K562 (cell line): ENCODE measurements around the gene IL1RAPL2. TPM values are rescaled to one million over a fixed set of nuclear protein-coding genes. Genes with fewer than 3 reads are reported as not detected.

Source experiments
- ATAC-seq: fragments of 200-7000 bp; cut with Tn5 transposase; 3 replicates; pipeline ENCODE4 v1.9.1; 2020; ENCODE audit warnings: moderate library complexity
- BruUV-seq: library from RNA; stranded (reverse); fragments of 400-500 nt; replicated peaks from 2 replicates; lab custom pipeline; 2021; lab: Mats Ljungman, UMichigan
- CTCF ChIA-PET: fragments of 300-600 bp; formaldehyde crosslinking; extraction: SDS; loops from one replicate; lab custom pipeline; 2021; ENCODE audit warnings: low intra/inter-chr PET ratio; lab: Yijun Ruan, JAX
- POLR2A ChIA-PET: fragments of 300-600, 350-650 bp; sonication (Branson Sonifier 250); formaldehyde crosslinking; extraction: SDS; loops from one replicate; lab custom pipeline; 2021; ENCODE audit warnings: antibody characterized with exemption, inconsistent platforms; lab: Yijun Ruan, JAX
- DNase-seq, 4 experiments: peaks; one replicate each; pipeline versions ENCODE4 v3.0.0 to v3.0.0-alpha.2; 2011 to 2018; ENCODE audit warnings: low spot score in 3 of 4, mixed read lengths in 3 of 4; ENCODE audit errors: extremely low read depth in 1 of 4
- FAIRE-seq: peaks from 2 replicates; lab custom pipeline; 2011; peaks lifted over from hg19 to GRCh38; lab: Jason Lieb, UNC
- H2AFZ ChIP-seq: 2 replicates; pipeline ENCODE4 v1.6.0; 2011; ENCODE audit warnings: low read depth, low read length, control low read depth, inconsistent platforms
- H3K27ac ChIP-seq: fragments of 200-600 bp; 3 replicates; pipeline ENCODE4 v1.8.0; 2011; ENCODE audit warnings: low read depth, mild to moderate bottlenecking, control low read depth, inconsistent platforms, low read length, moderate library complexity, mixed read lengths; ENCODE audit errors: extremely low read depth
- H3K27me3 ChIP-seq, 2 experiments: fragments of 300-600 bp in 1 of 2; 2 replicates in 1 of 2; 3 replicates in 1 of 2; pipeline versions ENCODE4 v1.6.0 to v1.8.0; 2011; ENCODE audit warnings: inconsistent platforms in 2 of 2, low read length in 2 of 2, mild to moderate bottlenecking in 1 of 2, mixed read lengths in 1 of 2, moderate library complexity in 1 of 2; ENCODE audit not compliant: control insufficient read depth in 2 of 2, insufficient read depth in 2 of 2
- H3K36me3 ChIP-seq: fragments of 300-600 bp; 3 replicates; pipeline ENCODE4 v1.8.0; 2011; ENCODE audit warnings: mild to moderate bottlenecking, low read length, inconsistent platforms; ENCODE audit not compliant: control insufficient read depth, insufficient read depth
- H3K4me1 ChIP-seq, 2 experiments: fragments of 200-600 bp in 1 of 2; replicated peaks in 1 of 2; 2 replicates in 1 of 2; 3 replicates in 1 of 2; pipeline versions ENCODE4 v1.5.1 to v1.8.0; 2011; ENCODE audit warnings: inconsistent platforms in 2 of 2, low read length in 2 of 2, mild to moderate bottlenecking in 1 of 2, mixed read lengths in 1 of 2, moderate library complexity in 1 of 2; ENCODE audit not compliant: control insufficient read depth in 2 of 2, insufficient read depth in 2 of 2
- H3K4me2 ChIP-seq: 2 replicates; pipeline ENCODE4 v1.6.1; 2011; ENCODE audit warnings: low read length, control low read depth, inconsistent platforms, mixed read lengths; ENCODE audit not compliant: insufficient read depth
- H3K4me3 ChIP-seq: fragments of 200-600 bp; sonication (generic), shearing (Covaris generic); 2 replicates; pipeline ENCODE4 v1.5.1; 2016; ENCODE audit warnings: control low read depth, inconsistent platforms
- H3K79me2 ChIP-seq: fragments of 200-600 bp; 3 replicates; pipeline ENCODE4 v1.8.0; 2011; ENCODE audit warnings: low read length, inconsistent platforms; ENCODE audit not compliant: control insufficient read depth, insufficient read depth
- H3K9ac ChIP-seq, 2 experiments: 2 replicates each; pipeline versions ENCODE4 v1.6.0 to v1.6.1; 2011; ENCODE audit warnings: low read depth in 2 of 2, low read length in 2 of 2, control low read depth in 1 of 2, inconsistent platforms in 1 of 2, mild to moderate bottlenecking in 1 of 2, mixed read lengths in 1 of 2; ENCODE audit not compliant: insufficient read depth in 1 of 2
- H3K9me1 ChIP-seq: one replicate; pipeline ENCODE4 v1.6.0; 2011; ENCODE audit warnings: inconsistent platforms, mild to moderate bottlenecking, low read length, moderate library complexity; ENCODE audit not compliant: control insufficient read depth, insufficient read depth
- H3K9me3 ChIP-seq: replicated peaks from 2 replicates; pipeline ENCODE4 v1.5.1; 2011; ENCODE audit warnings: low read depth, low read length, inconsistent platforms; ENCODE audit not compliant: control insufficient read depth, insufficient read depth
- H4K20me1 ChIP-seq: replicated peaks from 2 replicates; pipeline ENCODE4 v1.6.1; 2011; ENCODE audit warnings: low read length, inconsistent platforms, mixed read lengths; ENCODE audit not compliant: control insufficient read depth, insufficient read depth
- CBX2 ChIP-seq: fragments of 200-600 bp; sonication (generic); IDR thresholded peaks from one replicate; pipeline ENCODE4 v1.6.1; 2012; ENCODE audit warnings: mild to moderate bottlenecking, low read length, inconsistent platforms; ENCODE audit not compliant: insufficient read depth, poor library complexity, severe bottlenecking
- FOXM1 ChIP-seq, 2 experiments: fragments of 450-650 bp in 1 of 2; sonication (generic) in 1 of 2; formaldehyde crosslinking in 1 of 2; IDR thresholded peaks; 2 replicates each; pipeline versions ENCODE4 v1.6.1 to v1.9.0; 2017 to 2022; ENCODE audit warnings: low read depth in 2 of 2, mild to moderate bottlenecking in 2 of 2, missing genetic modification reagents in 1 of 2, moderate library complexity in 1 of 2
- KDM5B ChIP-seq: fragments of 200-600 bp; sonication (generic); IDR thresholded peaks from 2 replicates; pipeline ENCODE4 v1.6.1; 2012; ENCODE audit warnings: low read depth, mild to moderate bottlenecking, moderate library complexity, low read length, control low read depth, inconsistent platforms; ENCODE audit not compliant: insufficient replicate concordance
- MYBL2 ChIP-seq, 2 experiments: fragments of 450-650 bp in 1 of 2; sonication (generic) in 1 of 2; formaldehyde crosslinking in 1 of 2; IDR thresholded peaks; 2 replicates each; pipeline versions ENCODE4 v1.6.1 to v1.8.1; 2017 to 2022; ENCODE audit warnings: borderline replicate concordance in 1 of 2, inconsistent platforms in 1 of 2, low read depth in 1 of 2, mild to moderate bottlenecking in 1 of 2, missing genetic modification reagents in 1 of 2, moderate library complexity in 1 of 2
- NCOR1 ChIP-seq: fragments of 450-650 bp; IDR thresholded peaks from 2 replicates; pipeline ENCODE4 v1.6.1; 2016; ENCODE audit warnings: mild to moderate bottlenecking, moderate library complexity
- NEUROD1 ChIP-seq: fragments of 150-350 bp; IDR thresholded peaks from 2 replicates; pipeline ENCODE4 v1.6.1; 2014; ENCODE audit warnings: borderline replicate concordance, low read length, low read depth; ENCODE audit not compliant: partially characterized antibody
- RFX1 ChIP-seq: fragments of 450-650 bp; IDR thresholded peaks from 2 replicates; pipeline ENCODE4 v1.6.1; 2016; ENCODE audit warnings: mild to moderate bottlenecking, moderate library complexity
- SAFB ChIP-seq: fragments of 200-400 bp; formaldehyde crosslinking; IDR thresholded peaks from 2 replicates; pipeline ENCODE4 v1.6.1; 2017; ENCODE audit warnings: low read depth, low read length, borderline replicate concordance
- SPI1 ChIP-seq: IDR thresholded peaks from 2 replicates; pipeline ENCODE4 v1.6.1; 2011; ENCODE audit warnings: low read depth, low read length, control low read depth, borderline replicate concordance
- SRSF3 ChIP-seq: fragments of 200-400 bp; formaldehyde crosslinking; IDR thresholded peaks from 2 replicates; pipeline ENCODE4 v1.6.1; 2016; ENCODE audit warnings: mild to moderate bottlenecking, low read length, moderate library complexity; ENCODE audit not compliant: insufficient read depth
- ZNF232 ChIP-seq: sonication (generic); formaldehyde crosslinking; IDR thresholded peaks from 2 replicates; pipeline ENCODE4 v1.8.0; 2022; ENCODE audit warnings: mild to moderate bottlenecking, missing genetic modification reagents
- ZNF717 ChIP-seq: fragments of 250-450 bp; sonication (Bioruptor Pico); IDR thresholded peaks from 2 replicates; pipeline ENCODE4 v1.5.0; 2021
- WGBS: fragments of 100-300 bp; shearing (Covaris generic); methylation state at CpG from one replicate; pipeline ENCODE4 v1.1.6; 2016; ENCODE audit warnings: low coverage, mixed read lengths; ENCODE audit not compliant: insufficient coverage; ENCODE audit errors: missing lambda C conversion rate; 5-methylcytosine and 5-hydroxymethylcytosine counted together
- in situ Hi-C: fragments of 300-500 bp; cut with MboI; formaldehyde crosslinking; loops from 4 replicates; pipeline ENCODE4 v1.15.0; 2018; ENCODE audit warnings: inconsistent platforms, mixed read lengths
- intact Hi-C: fragments of 100-400 bp; cut with micrococcal nuclease; formaldehyde crosslinking; loops from 2 replicates; pipeline ENCODE4 v1.14.2; 2022
- polyA plus RNA-seq, 8 experiments: library from polyadenylated mRNA; depleted of rRNA in 4 of 8; stranded (reverse) in 5 of 8; unstranded in 3 of 8; fragments of >200 nt; fragmentation: Nextera tagmentation in 2 of 8; fragmentation: Illumina TruSeq in 1 of 8; extraction: Ambion mirVana in 2 of 8; extraction: Trizol in 1 of 8; gene quantifications; 2 replicates each; pipeline versions ENCODE4 v1.2.1 to v1.2.3, GENCODE V29; 2011 to 2014; ENCODE audit warnings: inconsistent platforms in 1 of 8, missing spikeins in 1 of 8
- total RNA-seq, 7 experiments: library from RNA; depleted of rRNA in 6 of 7; stranded (reverse); fragments of >200 nt in 6 of 7; fragmentation: Illumina TruSeq in 2 of 7; extraction: Trizol in 2 of 7; gene quantifications; 2 replicates each; pipeline versions ENCODE4 v1.2.1 to v1.2.3, GENCODE V29; 2011 to 2021; ENCODE audit warnings: low replicate concordance in 1 of 7
- TF ChIP-seq, protein P1 (sequence below): fragments of 250-450 bp; sonication (Bioruptor Pico); IDR thresholded peaks from 2 replicates; pipeline ENCODE4 v1.4.0; 2020
- TF ChIP-seq, protein P2 (sequence below): fragments of 450-650 bp; conservative IDR thresholded peaks from 2 replicates; pipeline ENCODE4 v1.6.1; 2016; ENCODE audit warnings: missing genetic modification characterization, low read depth, mild to moderate bottlenecking, control low read depth, missing compliant biosample characterization
- TF ChIP-seq, protein P3 (sequence below): fragments of 250-450 bp; sonication (Bioruptor Pico); IDR thresholded peaks from 2 replicates; pipeline ENCODE4 v1.5.0; 2021; ENCODE audit warnings: mild to moderate bottlenecking, borderline replicate concordance
- TF ChIP-seq, protein P4 (sequence below): sonication (generic); formaldehyde crosslinking; IDR thresholded peaks from 2 replicates; pipeline ENCODE4 v1.8.1; 2022; ENCODE audit warnings: missing genetic modification reagents

Gene IL1RAPL2
- total and polyA plus RNA-seq, 9 of the 15 experiments (the other 6 are each of a cell fraction or from before 2014, with no cell fraction given) = not detected

DNA sequence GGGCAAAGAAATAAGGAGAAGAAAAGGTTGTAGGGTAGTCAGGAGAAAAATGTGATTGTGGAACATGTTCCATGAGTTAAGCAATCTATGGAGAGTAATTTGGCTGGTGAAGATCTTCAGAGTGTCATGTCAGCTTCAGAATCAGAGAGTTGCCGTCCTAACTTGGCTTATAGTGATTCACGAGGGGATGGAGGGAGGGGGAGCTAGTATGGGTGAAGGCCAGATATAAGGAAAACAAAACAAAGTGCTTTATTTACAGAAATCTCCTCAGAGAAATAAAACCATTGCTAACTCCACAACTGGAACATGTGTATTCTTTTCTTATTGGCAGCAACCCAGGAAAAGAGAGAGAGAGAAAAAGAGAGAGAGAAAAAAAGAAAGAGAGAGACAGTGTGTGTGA lies 999.9 kb downstream of the IL1RAPL2 start:
- H3K4me3 ChIP-seq = no peak overlapping the region
- no peak overlapping the region for H3K4me2 ChIP-seq
- POLR2A ChIA-PET = no interaction called here
- H3K36me3 ChIP-seq = no peaks in the 10 kb centered on the region
- H3K9me3 ChIP-seq = no peaks in the 10 kb centered on the region
- H3K4me1 ChIP-seq = no peaks in the 10 kb centered on the region
- no peaks in the 10 kb centered on the region for H3K27me3 ChIP-seq
- no peaks in the 10 kb centered on the region for H3K79me2 ChIP-seq
- 0% methylated on average over 2 of the region's 2 CpGs for WGBS
- H3K9me1 ChIP-seq = no peaks in the 10 kb centered on the region
- DNase-seq = no peak
- CTCF ChIA-PET = no interaction called here
- BruUV-seq = no TSS peak
- H4K20me1 ChIP-seq = no peaks in the 10 kb centered on the region
- ATAC-seq = no peak
- no peak for FAIRE-seq
- in situ Hi-C loops (no loop called here), intact Hi-C loops (no loop called here)
- no peak overlapping the region for H3K27ac ChIP-seq
- H3K9ac ChIP-seq = no peak overlapping the region
- H2AFZ ChIP-seq = no peak overlapping the region
- no peak for TF ChIP-seq NCOR1
- TF ChIP-seq, protein P1, sequence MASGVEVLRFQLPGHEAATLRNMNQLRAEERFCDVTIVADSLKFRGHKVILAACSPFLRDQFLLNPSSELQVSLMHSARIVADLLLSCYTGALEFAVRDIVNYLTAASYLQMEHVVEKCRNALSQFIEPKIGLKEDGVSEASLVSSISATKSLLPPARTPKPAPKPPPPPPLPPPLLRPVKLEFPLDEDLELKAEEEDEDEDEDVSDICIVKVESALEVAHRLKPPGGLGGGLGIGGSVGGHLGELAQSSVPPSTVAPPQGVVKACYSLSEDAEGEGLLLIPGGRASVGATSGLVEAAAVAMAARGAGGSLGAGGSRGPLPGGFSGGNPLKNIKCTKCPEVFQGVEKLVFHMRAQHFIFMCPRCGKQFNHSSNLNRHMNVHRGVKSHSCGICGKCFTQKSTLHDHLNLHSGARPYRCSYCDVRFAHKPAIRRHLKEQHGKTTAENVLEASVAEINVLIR (CRISPR knock-in tag) = no peak
- TF ChIP-seq SPI1 = no peak
- TF ChIP-seq SAFB = no peak
- TF ChIP-seq, protein P2, sequence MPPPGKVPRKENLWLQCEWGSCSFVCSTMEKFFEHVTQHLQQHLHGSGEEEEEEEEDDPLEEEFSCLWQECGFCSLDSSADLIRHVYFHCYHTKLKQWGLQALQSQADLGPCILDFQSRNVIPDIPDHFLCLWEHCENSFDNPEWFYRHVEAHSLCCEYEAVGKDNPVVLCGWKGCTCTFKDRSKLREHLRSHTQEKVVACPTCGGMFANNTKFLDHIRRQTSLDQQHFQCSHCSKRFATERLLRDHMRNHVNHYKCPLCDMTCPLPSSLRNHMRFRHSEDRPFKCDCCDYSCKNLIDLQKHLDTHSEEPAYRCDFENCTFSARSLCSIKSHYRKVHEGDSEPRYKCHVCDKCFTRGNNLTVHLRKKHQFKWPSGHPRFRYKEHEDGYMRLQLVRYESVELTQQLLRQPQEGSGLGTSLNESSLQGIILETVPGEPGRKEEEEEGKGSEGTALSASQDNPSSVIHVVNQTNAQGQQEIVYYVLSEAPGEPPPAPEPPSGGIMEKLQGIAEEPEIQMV = no peak
- TF ChIP-seq RFX1 = no peak
- no peak for TF ChIP-seq ZNF232
- TF ChIP-seq, protein P3, sequence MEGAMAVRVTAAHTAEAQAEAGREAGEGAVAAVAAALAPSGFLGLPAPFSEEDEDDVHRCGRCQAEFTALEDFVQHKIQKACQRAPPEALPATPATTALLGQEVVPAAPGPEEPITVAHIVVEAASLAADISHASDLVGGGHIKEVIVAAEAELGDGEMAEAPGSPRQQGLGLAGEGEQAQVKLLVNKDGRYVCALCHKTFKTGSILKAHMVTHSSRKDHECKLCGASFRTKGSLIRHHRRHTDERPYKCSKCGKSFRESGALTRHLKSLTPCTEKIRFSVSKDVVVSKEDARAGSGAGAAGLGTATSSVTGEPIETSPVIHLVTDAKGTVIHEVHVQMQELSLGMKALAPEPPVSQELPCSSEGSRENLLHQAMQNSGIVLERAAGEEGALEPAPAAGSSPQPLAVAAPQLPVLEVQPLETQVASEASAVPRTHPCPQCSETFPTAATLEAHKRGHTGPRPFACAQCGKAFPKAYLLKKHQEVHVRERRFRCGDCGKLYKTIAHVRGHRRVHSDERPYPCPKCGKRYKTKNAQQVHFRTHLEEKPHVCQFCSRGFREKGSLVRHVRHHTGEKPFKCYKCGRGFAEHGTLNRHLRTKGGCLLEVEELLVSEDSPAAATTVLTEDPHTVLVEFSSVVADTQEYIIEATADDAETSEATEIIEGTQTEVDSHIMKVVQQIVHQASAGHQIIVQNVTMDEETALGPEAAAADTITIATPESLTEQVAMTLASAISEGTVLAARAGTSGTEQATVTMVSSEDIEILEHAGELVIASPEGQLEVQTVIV (CRISPR knock-in tag) = no peak
- no peak for TF ChIP-seq FOXM1 (IDR thresholded peaks at IDR 0.05; ENCODE audit: low read depth)
- TF ChIP-seq FOXM1 (CRISPR knock-in tag; IDR thresholded peaks at IDR 0.05; ENCODE audit: low read depth) = no peak
- TF ChIP-seq SRSF3 = no peak
- no peak for TF ChIP-seq CBX2
- no peak for TF ChIP-seq ZNF717 (CRISPR knock-in tag)
- TF ChIP-seq, protein P4, sequence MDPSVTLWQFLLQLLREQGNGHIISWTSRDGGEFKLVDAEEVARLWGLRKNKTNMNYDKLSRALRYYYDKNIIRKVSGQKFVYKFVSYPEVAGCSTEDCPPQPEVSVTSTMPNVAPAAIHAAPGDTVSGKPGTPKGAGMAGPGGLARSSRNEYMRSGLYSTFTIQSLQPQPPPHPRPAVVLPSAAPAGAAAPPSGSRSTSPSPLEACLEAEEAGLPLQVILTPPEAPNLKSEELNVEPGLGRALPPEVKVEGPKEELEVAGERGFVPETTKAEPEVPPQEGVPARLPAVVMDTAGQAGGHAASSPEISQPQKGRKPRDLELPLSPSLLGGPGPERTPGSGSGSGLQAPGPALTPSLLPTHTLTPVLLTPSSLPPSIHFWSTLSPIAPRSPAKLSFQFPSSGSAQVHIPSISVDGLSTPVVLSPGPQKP (CRISPR knock-in tag) = no peak
- no peak for TF ChIP-seq NEUROD1
- TF ChIP-seq MYBL2 (IDR thresholded peaks at IDR 0.05; ENCODE audit: low read depth) = no peak
- TF ChIP-seq MYBL2 (CRISPR knock-in tag; IDR thresholded peaks at IDR 0.05; ENCODE audit: borderline replicate concordance) = no peak
- TF ChIP-seq KDM5B = no peak
